A673 (cell line): Measurements from ENCODE around the gene DHRS12.

Source experiments
- EZH2 ChIP-seq: fragments of 200-600 bp; sonication (generic); IDR thresholded peaks from 2 replicates; pipeline ENCODE4 v1.6.1; 2017; ENCODE audit warnings: borderline replicate concordance, low read depth, mild to moderate bottlenecking, mixed read lengths, antibody characterized with exemption, low read length; ENCODE audit not compliant: poor library complexity, severe bottlenecking
- TF ChIP-seq, protein P1 (sequence below): fragments of 300-800, 200-600 bp; sonication (generic); conservative IDR thresholded peaks from 2 replicates; pipeline ENCODE4 v1.5.1; 2017; ENCODE audit warnings: low read depth, mild to moderate bottlenecking, antibody characterized with exemption, low read length, moderate library complexity, mixed read lengths

DNA sequence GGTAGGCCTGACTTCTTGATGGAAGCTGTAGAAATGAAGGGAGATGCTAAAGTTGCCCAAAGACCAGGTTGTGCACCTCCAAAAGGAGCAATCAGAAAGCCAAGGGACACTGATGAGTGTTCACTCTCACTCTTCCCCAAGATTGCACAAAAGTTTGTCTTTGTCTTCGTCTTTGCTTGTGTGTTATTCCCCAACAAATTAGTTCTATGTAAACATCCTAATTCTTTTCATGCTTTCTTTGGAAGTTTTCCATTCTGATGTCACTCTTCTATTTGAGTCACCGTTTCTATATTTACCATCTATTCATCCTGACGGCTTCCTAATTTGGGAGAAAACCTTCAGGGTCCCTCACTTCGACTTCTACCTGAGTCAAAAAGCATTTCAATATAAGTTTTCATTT, 44.7 kb upstream of the DHRS12 start:
- TF ChIP-seq, protein P1, sequence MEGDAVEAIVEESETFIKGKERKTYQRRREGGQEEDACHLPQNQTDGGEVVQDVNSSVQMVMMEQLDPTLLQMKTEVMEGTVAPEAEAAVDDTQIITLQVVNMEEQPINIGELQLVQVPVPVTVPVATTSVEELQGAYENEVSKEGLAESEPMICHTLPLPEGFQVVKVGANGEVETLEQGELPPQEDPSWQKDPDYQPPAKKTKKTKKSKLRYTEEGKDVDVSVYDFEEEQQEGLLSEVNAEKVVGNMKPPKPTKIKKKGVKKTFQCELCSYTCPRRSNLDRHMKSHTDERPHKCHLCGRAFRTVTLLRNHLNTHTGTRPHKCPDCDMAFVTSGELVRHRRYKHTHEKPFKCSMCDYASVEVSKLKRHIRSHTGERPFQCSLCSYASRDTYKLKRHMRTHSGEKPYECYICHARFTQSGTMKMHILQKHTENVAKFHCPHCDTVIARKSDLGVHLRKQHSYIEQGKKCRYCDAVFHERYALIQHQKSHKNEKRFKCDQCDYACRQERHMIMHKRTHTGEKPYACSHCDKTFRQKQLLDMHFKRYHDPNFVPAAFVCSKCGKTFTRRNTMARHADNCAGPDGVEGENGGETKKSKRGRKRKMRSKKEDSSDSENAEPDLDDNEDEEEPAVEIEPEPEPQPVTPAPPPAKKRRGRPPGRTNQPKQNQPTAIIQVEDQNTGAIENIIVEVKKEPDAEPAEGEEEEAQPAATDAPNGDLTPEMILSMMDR, result no peak
- TF ChIP-seq EZH2, result no peak
